Gastroesophageal sphincter (tissue), 3 donors: Measurements from ENCODE around the gene OR1I1.

ENCODE experiments used
- CTCF ChIP-seq, 4 experiments: fragments of 200-600 bp in 2 of 4; fragments of 450-650 bp in 2 of 4; sonication (generic) in 1 of 4; IDR thresholded peaks; one replicate each; pipeline ENCODE4 v1.5.1; 2017 to 2019; ENCODE audit warnings: antibody characterized with exemption in 4 of 4, mild to moderate bottlenecking in 2 of 4, moderate library complexity in 2 of 4
- POLR2AphosphoS5 ChIP-seq: sonication (generic); formaldehyde crosslinking; IDR thresholded peaks from one replicate; pipeline ENCODE4 v1.6.1; 2017; ENCODE audit warnings: antibody characterized with exemption

- TF ChIP-seq CTCF (IDR thresholded peaks at IDR 0.05) (no peak), POLR2AphosphoS5 (no peak)
Measured at GRCh38 chr19:15098460-15098859, 16.4 kb downstream of the OR1I1 start.
